Activated naive CD8-positive, alpha-beta T cell treated with anti-CD3 and anti-CD28 coated beads, Interleukin-2, amount 50 U/mL, for 24 hours (primary cell): ENCODE measurements around the gene ERMARD.
A peak's percentile ranks its signal among the peaks of the same experiment; 100 is the strongest.

Source experiments
- ATAC-seq: fragments of 150-1000 bp; cut with Tn5 transposase; one replicate; pipeline ENCODE4 v1.10.0; 2021
- DNase-seq: peaks from one replicate; pipeline ENCODE4 v3.0.0; 2021
- H3K27ac Mint-ChIP-seq: one replicate; pipeline ENCODE4 v1.8.0; 2021; ENCODE audit warnings: mild to moderate bottlenecking, mixed read lengths
- H3K27me3 Mint-ChIP-seq: one replicate; pipeline ENCODE4 v1.8.0; 2021; ENCODE audit warnings: mixed read lengths
- H3K36me3 Mint-ChIP-seq: one replicate; pipeline ENCODE4 v1.8.0; 2021; ENCODE audit warnings: low read depth, mixed read lengths
- H3K4me1 Mint-ChIP-seq: one replicate; pipeline ENCODE4 v1.8.0; 2021; ENCODE audit warnings: mixed read lengths
- H3K4me3 Mint-ChIP-seq: one replicate; pipeline ENCODE4 v1.8.0; 2021; ENCODE audit warnings: mild to moderate bottlenecking, moderate library complexity, mixed read lengths
- H3K9me3 Mint-ChIP-seq: one replicate; pipeline ENCODE4 v1.8.0; 2021; ENCODE audit warnings: mixed read lengths

ERMARD gene

DNA sequence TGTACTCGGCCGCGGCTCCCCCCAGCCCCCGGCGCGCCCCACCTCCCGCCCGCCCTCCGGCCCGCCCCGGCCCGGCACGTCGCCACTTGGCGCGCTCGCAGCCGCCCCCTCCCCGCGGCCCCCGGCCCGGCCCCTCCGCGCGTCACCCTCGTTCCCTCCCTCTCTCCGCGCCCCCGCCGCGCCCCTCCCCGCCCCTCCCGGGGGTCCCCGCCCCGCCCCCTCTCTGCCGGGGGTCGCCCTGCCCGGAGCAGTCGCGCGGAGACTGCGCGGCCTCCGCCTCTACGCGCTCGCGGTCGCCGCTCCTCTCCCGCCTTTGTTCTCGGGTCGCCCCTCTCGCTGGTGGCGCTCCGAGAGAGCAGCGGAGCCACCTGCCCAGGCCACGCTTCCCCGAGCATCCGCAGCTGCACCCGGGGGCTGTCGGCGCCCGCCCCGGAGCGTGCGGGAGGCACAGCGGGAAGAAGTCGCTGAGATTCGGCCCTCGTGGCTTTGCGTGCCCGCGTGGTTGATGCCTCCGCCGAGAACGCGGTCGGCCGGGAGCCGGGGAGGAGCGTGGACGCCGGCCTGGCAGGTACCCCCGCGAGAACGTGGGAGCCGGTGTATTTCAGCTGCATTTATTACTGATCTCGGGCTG is 26.8 kb upstream of the ERMARD start, which contains the start of gene PHF10:
Gene PHF10, minus strand, starts transcription at position 7 of the 631 bp plus-strand sequence. CDS start 569 bp downstream, outside the sequence.
- DNase-seq (peak; percentile 74), ATAC-seq (peak; percentile 53)
- Mint-ChIP-seq H3K27me3 (no peaks in the 10 kb centered on the region), H3K4me1 (peaks cover 44% of the 10 kb centered on the region), H3K4me3 (peak within 1 kb of the TSS; percentile 96), H3K36me3 (peaks cover 16% of the 10 kb centered on the region), H3K9me3 (no peaks in the 10 kb centered on the region), H3K27ac (peak within 1 kb of the TSS; percentile 95)

DNA sequence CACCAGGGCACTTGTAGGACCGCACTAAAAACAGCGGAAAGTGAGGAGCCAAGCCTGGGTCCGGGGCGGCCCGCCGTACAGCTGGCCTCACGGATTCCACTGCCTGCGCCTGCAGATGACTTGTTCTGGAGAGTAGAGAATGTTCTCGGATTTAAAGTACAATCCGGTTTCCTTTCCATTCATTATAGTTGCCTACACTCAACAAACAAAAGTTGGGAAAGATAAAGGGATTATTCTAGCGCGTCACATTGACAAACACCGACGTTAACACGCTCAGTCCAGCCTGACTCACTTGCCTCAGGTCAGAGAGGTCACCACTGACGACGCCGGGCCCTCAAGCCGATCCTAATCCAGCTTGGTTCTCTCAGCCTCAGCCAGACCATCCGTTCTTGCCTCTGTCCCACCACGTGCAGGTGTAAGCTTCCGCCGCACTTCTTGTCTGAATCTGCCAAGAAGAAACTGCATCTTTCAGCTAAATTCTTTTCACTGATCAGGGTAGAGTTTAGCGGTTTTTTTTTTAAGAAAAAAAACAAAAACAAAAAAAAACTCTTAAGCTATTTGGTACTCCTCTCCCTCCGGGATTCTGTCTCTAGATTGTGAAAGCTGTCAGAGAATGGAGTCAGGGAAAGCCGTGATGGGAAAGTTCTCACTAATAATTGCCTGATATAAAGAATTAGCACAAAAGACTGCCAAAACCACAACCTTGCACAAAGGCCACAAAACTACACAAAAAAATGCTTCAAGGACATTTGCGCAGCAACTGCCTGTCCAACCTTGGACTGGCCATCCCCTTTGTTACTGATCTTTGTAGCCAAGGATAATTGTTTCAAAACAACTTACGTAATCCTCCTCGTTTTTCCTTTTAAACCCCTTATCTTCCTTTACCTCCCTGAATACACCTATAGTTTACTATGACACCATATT is 26.0 kb upstream of the ERMARD start:
- DNase-seq (peak; percentile 43), ATAC-seq (peak; percentile 15)
- Mint-ChIP-seq H3K27ac (peak overlapping the region; percentile 91), H3K9me3 (no peaks in the 10 kb centered on the region), H3K27me3 (no peaks in the 10 kb centered on the region), H3K36me3 (peaks cover 14% of the 10 kb centered on the region), H3K4me1 (peaks cover 37% of the 10 kb centered on the region), H3K4me3 (peak overlapping the region; percentile 83)

DNA sequence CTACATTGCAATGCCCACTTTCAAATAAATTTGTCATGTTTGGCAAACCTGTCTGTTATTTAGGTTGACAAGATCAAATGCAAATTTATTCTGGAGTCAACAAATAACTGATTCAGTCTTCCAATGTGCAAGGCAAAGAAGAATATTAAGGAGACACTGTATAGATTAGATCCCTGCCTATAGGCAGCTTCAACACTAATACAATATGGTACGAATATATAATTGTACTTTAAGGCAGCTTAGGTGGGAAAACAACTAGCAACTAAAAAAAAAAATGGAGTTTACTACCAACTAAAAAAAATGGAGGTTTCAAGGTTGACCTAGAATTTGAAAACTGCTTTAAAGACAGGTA is 25.4 kb upstream of the ERMARD start:
- ATAC-seq: no peak
- DNase-seq: no peak
- Mint-ChIP-seq H3K27ac (peak overlapping the region; percentile 91), H3K9me3 (no peaks in the 10 kb centered on the region), H3K27me3 (no peaks in the 10 kb centered on the region), H3K4me1 (peaks cover 32% of the 10 kb centered on the region), H3K36me3 (peaks cover 13% of the 10 kb centered on the region), H3K4me3 (peak overlapping the region; percentile 83)

DNA sequence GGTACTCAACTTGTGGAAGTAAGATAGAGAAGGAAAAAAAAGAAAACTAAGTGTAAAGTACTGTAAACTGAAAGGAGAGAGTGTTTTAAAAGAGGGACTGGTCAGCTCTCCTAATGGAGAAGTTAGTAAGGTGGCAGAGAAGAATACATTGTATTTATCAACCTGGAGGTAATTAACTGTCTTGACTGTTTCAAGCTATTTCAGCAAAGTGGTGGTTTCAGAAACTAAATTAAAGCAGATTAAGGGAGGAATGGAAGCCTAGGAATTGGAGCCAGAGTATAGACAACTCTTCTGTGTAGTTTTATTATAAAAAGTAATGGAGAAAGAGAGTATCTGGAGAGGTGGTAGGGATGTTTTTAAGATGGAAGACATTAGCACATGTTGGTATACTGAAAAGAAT is 24.5 kb upstream of the ERMARD start:
- Mint-ChIP-seq H3K9me3 (no peaks in the 10 kb centered on the region), H3K27ac (no peak overlapping the region), H3K4me1 (peaks cover 24% of the 10 kb centered on the region), H3K36me3 (peaks cover 10% of the 10 kb centered on the region), H3K27me3 (no peaks in the 10 kb centered on the region), H3K4me3 (no peak overlapping the region)
- ATAC-seq: no peak
- no peak for DNase-seq

DNA sequence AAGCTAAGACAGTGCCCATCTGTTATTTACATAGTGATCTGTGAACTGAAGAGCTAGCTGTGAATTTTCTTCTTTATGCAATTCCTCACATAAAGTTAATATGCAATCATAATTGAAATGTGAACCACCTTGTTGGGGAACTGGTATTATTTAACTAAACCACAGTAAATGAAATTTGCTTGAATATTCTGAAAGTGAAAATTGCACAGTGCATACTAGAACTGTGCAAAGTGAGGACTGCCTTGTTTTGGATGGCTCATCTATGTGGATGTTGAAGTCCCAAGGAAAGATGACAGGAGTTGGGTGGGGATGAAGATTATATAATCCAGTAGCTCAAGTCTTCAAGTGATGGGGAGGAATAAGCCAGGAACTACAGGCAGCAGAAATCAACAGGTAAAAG is 21.5 kb upstream of the ERMARD start:
- no peak overlapping the region for H3K27ac Mint-ChIP-seq
- ATAC-seq: no peak
- H3K4me3 Mint-ChIP-seq: no peak overlapping the region
- H3K27me3 Mint-ChIP-seq: peaks cover 6% of the 10 kb centered on the region
- peaks cover 16% of the 10 kb centered on the region for H3K4me1 Mint-ChIP-seq
- H3K36me3 Mint-ChIP-seq: peaks cover 8% of the 10 kb centered on the region
- peaks cover 7% of the 10 kb centered on the region for H3K9me3 Mint-ChIP-seq
- DNase-seq: no peak

DNA sequence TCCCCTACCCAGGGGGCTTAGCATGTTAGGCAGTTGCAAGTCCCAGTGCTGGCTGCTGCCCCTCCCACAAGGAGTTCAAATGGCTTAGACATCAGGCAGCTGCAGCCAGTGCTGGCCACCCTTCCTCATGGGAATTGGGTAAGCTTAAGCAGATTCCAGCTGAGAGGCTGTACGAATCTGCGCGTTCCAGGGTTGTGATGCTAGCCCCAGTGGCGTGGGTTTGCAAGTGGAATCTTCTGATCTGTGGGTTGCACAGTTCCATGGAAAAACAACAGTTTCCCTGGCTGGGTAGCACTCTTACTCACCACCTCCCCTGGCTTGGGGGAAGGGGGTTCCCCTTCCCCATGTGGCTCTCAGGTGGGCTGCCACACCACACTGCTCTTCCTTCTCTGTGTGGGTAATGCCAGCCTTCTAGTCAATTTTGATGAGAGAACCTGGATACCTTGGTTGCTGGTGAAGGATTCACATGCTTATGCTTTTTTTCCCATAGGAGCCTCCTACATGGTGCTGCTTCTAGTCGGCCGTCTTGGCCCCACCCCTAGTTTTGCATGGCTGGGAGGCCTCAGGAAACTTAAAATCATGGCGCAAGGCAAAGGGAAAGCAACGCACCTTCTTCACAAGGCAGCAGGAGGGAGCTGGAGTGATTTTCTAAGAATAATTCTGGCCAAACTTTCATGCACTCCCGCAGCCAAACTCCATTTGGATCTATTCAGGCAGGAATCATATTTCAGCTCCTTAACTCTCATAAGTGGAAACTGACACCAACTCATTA is 13.0 kb upstream of the ERMARD start:
- Mint-ChIP-seq H3K4me1 (peaks cover 13% of the 10 kb centered on the region), H3K9me3 (peaks cover 7% of the 10 kb centered on the region), H3K27ac (no peak overlapping the region), H3K27me3 (peaks cover 18% of the 10 kb centered on the region), H3K36me3 (no peaks in the 10 kb centered on the region), H3K4me3 (no peak overlapping the region)
- DNase-seq (peak; percentile 26), ATAC-seq (peak; percentile 77)

DNA sequence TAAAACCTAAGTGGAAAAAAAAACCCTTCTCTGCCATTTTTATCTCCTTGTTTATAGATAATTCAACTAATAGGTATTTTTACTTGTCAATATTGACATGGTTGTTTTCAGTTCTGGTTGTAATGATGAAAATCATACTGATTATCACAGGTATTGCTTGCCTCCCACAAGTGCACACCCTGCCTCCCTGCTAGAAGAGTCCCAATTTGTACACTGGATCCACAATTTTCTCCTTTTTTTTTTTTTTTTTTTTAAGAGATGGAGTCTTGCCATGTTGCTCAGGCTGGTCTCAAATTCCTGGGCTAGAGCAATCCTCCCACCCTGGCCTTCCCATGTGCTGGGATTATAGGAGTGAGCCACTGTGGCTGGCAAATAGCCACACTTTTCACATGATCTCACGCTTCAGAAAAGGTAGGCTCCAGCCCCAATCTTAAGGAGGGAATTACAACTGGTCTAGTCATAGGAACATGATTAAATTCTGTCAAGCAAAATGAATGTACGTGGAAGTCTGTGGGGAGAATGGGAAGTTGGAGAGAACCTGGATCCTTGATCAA is 12.4 kb upstream of the ERMARD start:
- ATAC-seq (no peak), DNase-seq (no peak)
- Mint-ChIP-seq H3K4me3 (no peak overlapping the region), H3K4me1 (peaks cover 13% of the 10 kb centered on the region), H3K36me3 (no peaks in the 10 kb centered on the region), H3K9me3 (peaks cover 4% of the 10 kb centered on the region), H3K27me3 (peaks cover 18% of the 10 kb centered on the region), H3K27ac (no peak overlapping the region)

DNA sequence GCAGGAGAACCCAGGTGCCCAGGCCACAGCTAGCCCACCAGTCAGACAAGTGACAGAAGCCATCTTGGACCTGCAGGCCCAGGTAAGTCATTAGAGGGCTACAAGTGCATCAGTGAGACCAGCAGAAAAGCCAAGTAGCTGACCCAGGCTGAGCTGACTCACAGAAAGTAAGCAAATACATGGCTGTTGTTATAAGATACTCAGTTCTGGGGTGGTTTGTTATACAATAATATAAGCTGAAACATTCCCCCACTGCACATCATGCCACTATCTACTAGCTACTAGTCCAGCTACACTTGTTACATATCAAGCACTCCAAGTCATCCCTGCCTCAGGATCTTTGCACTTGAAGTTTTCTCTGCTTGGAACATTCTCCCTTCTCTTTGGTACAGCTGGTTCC is 10.1 kb upstream of the ERMARD start:
- no peak for ATAC-seq

DNA sequence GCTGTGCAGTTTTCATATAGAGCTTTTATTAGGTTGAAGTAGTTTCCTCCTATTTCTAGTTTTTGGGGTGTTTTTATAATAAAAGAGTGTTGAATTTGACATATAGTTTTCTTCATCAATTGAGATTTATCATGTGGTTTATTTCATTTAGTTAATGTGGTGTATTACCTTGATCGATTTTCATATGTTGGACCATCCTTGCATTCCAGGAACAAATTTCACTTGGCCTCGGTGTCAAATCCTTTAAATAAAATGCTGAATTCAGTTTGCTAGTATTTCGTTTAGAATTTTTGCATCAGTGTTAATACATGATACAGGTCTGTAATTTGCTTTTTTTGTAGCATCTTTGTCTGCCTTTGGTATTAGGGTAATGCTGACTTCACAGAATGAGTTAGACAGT is 6.0 kb upstream of the ERMARD start:
- Mint-ChIP-seq H3K27me3 (no peaks in the 10 kb centered on the region), H3K9me3 (peaks cover 10% of the 10 kb centered on the region), H3K4me3 (no peak overlapping the region), H3K27ac (no peak overlapping the region), H3K4me1 (peaks cover 12% of the 10 kb centered on the region), H3K36me3 (peaks cover 19% of the 10 kb centered on the region)
- ATAC-seq: no peak
- no peak for DNase-seq

More for the DNA sequence above, 10.1 kb upstream of the ERMARD start:
- Mint-ChIP-seq H3K36me3 (no peaks in the 10 kb centered on the region), H3K4me3 (no peak overlapping the region), H3K27ac (no peak overlapping the region), H3K4me1 (peaks cover 13% of the 10 kb centered on the region), H3K27me3 (peaks cover 5% of the 10 kb centered on the region), H3K9me3 (peaks cover 7% of the 10 kb centered on the region)
- no peak for DNase-seq

DNA sequence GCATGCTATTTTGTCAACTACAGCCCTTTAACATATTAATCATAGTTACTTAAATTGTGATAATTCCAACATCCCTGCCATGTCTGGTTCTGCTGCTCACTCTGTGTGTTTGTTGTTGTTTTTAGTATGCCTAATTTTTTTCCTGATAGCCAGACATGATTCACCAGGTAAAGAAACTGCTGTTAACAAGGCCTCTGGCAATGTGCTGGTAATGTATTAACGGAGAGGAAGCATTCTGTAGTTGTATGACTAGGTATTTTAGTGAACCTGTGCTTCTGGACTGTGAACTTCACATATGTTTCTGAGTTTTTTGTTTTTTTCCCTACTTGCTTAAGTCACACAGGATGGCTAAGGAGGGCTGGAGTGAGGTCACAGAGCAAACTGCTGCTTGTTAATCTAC is 4.9 kb upstream of the ERMARD start:
- Mint-ChIP-seq H3K4me3 (no peak overlapping the region), H3K36me3 (peaks cover 19% of the 10 kb centered on the region), H3K27ac (no peak overlapping the region), H3K9me3 (peaks cover 10% of the 10 kb centered on the region), H3K27me3 (no peaks in the 10 kb centered on the region), H3K4me1 (peaks cover 12% of the 10 kb centered on the region)
- no peak for DNase-seq
- no peak for ATAC-seq

DNA sequence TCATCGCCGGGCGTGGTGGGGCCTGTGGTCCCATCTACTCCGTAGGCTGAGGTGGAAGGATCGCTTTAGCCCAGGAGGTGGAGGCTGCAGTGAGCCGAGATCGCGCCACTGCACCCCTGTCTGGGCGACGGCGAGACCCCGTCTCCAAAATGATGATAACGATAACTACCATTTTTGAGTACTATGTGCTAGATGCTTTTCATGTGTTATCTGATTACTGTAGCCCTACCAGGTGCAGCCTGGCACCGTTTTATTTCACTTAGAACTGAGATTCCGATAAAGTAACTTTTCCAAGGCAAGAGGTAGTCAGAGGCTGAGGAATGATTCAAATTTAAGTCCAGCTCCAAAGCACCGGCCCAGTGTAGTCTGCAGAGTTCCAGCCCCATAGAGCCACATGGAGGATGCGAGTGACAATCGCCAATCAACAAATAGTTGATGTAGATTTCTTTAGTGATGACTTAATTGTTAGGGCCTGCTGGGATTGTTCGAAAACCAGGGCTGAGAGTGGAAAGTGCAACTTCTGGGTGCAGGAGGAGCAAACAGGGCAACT is 727 bp downstream of the ERMARD start:
- Mint-ChIP-seq H3K9me3 (peaks cover 3% of the 10 kb centered on the region), H3K4me3 (peak overlapping the region; percentile 98), H3K27me3 (no peaks in the 10 kb centered on the region), H3K36me3 (peaks cover 23% of the 10 kb centered on the region), H3K4me1 (peaks cover 27% of the 10 kb centered on the region), H3K27ac (peak overlapping the region; percentile 99)
- peak; percentile 14 for DNase-seq
- no peak for ATAC-seq

DNA sequence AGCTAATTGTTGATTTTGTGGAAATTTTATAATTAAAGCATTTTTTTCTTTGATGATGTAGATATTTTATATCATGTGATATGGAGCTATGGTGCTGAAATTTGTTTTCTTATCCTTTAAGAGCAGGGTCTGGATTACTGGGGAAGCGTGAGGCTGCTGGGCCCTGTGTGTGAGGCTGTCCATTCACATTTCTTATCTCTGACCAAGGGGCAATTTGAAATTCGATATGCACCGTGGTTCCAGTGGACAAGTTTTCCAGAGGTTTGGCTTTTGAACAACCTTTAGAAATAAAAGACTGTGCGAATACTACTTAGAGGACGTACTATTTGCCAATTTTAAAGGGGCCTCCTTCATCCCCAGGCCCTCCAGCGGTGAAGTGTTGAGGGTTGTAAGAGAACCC is 3.7 kb downstream of the ERMARD start:
- no peak overlapping the region for H3K27ac Mint-ChIP-seq
- H3K4me1 Mint-ChIP-seq: peaks cover 18% of the 10 kb centered on the region
- no peaks in the 10 kb centered on the region for H3K9me3 Mint-ChIP-seq
- no peak for ATAC-seq
- H3K27me3 Mint-ChIP-seq: no peaks in the 10 kb centered on the region
- no peak for DNase-seq
- H3K36me3 Mint-ChIP-seq: peaks cover 24% of the 10 kb centered on the region
- no peak overlapping the region for H3K4me3 Mint-ChIP-seq

DNA sequence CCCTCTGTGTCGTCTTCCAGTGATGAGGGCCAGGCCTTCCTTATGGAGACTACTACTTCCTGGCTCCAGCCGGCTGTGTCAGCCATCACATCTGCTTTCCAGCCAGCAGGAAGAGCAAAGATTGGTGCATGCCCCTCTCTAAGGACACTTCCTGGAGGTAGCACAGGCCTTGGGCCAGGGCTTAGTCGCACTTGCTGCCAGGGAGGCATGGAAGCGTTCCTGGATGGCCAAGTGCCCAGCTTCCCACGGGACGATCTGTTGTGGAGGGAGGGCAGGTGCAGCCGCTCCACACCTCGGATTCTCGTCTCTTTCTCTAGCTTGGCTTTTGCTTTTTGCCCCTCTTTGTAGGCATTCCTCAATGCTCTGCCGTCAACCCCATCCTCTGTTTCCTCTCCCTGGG is 11.9 kb downstream of the ERMARD start:
- ATAC-seq (no peak), DNase-seq (no peak)
- H3K36me3 Mint-ChIP-seq: peaks cover 53% of the 10 kb centered on the region
- no peaks in the 10 kb centered on the region for H3K27me3 Mint-ChIP-seq
- no peaks in the 10 kb centered on the region for H3K4me1 Mint-ChIP-seq
- no peak overlapping the region for H3K27ac Mint-ChIP-seq
- H3K4me3 Mint-ChIP-seq: no peak overlapping the region
- H3K9me3 Mint-ChIP-seq: no peaks in the 10 kb centered on the region

DNA sequence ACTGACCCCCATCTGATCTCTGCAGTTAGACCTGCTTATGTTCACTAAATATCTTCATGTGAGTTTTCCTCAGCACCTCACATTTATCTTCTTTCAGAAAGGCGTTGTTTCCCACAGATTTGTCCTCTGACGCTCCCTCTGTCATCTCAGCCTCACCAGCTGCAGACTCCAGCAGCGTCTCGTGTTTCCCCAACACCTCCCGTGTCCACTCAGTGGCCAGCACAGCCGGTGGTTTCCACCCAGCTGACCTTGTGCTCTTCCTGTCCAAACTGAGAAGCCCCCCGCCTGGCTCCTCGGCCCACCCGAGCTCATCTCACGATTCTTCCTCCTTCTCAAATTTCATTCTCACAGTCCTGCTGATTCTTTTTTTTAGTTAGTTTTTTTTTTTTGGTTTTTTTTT is 12.5 kb downstream of the ERMARD start:
- no peak overlapping the region for H3K27ac Mint-ChIP-seq
- no peaks in the 10 kb centered on the region for H3K27me3 Mint-ChIP-seq
- DNase-seq (no peak), ATAC-seq (no peak)
- no peaks in the 10 kb centered on the region for H3K9me3 Mint-ChIP-seq
- no peaks in the 10 kb centered on the region for H3K4me1 Mint-ChIP-seq
- H3K36me3 Mint-ChIP-seq: peaks cover 55% of the 10 kb centered on the region
- H3K4me3 Mint-ChIP-seq: no peak overlapping the region
